ENCODE data around the gene CFAP126. TPM values are rescaled to one million over a fixed set of nuclear protein-coding genes. Genes with fewer than 3 reads are reported as not detected.

CFAP126 gene
- total and polyA plus RNA-seq, 2 donors from 2014 or later, result 2.5 to 3.4 TPM

DNA sequence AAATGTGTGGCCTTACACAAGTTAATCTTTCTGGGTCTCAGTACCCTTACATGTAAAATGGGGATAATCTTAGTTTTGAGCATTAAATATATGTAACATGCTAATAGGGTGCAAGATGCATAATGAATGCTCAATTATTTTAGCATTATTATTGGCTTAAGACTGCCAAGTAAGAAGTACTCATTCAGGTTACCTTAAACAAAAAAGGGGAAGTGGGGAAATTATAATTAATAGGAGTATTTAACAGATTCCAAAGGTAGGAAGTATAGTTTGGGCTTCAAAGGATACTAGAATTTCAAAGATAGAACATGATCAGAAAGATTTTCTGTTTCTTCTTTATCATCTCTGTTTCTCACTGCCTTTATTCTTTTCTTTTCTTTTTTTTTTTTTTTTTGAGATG is 5.8 kb upstream of the CFAP126 start:
- TF ChIP-seq, protein P1, sequence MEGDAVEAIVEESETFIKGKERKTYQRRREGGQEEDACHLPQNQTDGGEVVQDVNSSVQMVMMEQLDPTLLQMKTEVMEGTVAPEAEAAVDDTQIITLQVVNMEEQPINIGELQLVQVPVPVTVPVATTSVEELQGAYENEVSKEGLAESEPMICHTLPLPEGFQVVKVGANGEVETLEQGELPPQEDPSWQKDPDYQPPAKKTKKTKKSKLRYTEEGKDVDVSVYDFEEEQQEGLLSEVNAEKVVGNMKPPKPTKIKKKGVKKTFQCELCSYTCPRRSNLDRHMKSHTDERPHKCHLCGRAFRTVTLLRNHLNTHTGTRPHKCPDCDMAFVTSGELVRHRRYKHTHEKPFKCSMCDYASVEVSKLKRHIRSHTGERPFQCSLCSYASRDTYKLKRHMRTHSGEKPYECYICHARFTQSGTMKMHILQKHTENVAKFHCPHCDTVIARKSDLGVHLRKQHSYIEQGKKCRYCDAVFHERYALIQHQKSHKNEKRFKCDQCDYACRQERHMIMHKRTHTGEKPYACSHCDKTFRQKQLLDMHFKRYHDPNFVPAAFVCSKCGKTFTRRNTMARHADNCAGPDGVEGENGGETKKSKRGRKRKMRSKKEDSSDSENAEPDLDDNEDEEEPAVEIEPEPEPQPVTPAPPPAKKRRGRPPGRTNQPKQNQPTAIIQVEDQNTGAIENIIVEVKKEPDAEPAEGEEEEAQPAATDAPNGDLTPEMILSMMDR (IDR thresholded peaks at IDR 0.05; ENCODE audit: borderline replicate concordance, extremely low read depth, insufficient read depth), result no peak
- Histone ChIP-seq H3K36me3 (ENCODE audit: control insufficient read depth in 2 of 3, insufficient read depth in 3 of 3, low read length in 3 of 3) (no peaks in the 10 kb centered on the region), H3K27ac (ENCODE audit: low read depth in 2 of 2, low read length in 2 of 2) (no peak overlapping the region), H3K4me3 (ENCODE audit: low read length in 3 of 3) (no peak overlapping the region), H3K4me1 (ENCODE audit: control insufficient read depth in 2 of 3, insufficient read depth in 2 of 3, low read depth in 1 of 3, low read length in 3 of 3) (peaks cover 0 to 3% (median 0%) of the 10 kb centered on the region in 3 donors), H3K9ac (ENCODE audit: low read length in 3 of 3) (no peak overlapping the region), H3K9me3 (ENCODE audit: control insufficient read depth in 2 of 3, insufficient read depth in 1 of 3, low read length in 3 of 3) (no peaks in the 10 kb centered on the region), H3K27me3 (ENCODE audit: control insufficient read depth, insufficient read depth, low read length) (no peaks in the 10 kb centered on the region)
- intact Hi-C loops (cut with DNase I), result loop anchor here (10.0 kb wide), 1 partner anchor 159 kb away; the partner anchor contains the start of gene FCER1G
- DNase-seq (no peak), FAIRE-seq (no peak)

DNA sequence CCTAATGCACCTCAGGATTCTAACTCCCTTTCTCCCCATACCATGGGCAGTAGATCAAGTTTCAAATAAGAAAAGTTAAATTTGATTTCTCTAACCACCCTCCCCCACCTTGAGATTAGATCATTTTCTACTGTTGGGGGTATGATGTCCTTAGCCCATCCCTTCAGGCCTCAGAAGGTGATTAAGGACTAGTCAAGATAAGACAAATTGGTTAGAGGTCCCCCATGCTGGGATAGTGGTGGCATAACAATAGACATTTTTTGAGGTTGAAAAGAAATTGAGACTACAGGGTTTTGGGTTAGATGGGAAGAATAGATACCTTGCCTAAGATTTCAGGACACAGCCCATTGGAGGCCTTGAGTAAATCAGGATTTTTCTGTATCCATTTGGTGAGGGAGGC is 2.5 kb downstream of the CFAP126 start:
- FAIRE-seq (no peak), DNase-seq (no peak)
- Histone ChIP-seq H3K9ac (ENCODE audit: low read length in 3 of 3) (no peak overlapping the region), H3K27ac (ENCODE audit: low read depth in 2 of 2, low read length in 2 of 2) (no peak overlapping the region), H3K4me3 (ENCODE audit: low read length in 3 of 3) (no peak overlapping the region), H3K9me3 (ENCODE audit: control insufficient read depth in 2 of 3, insufficient read depth in 1 of 3, low read length in 3 of 3) (no peaks in the 10 kb centered on the region), H3K36me3 (ENCODE audit: control insufficient read depth in 2 of 3, insufficient read depth in 3 of 3, low read length in 3 of 3) (peaks cover 0 to 6% (median 4%) of the 10 kb centered on the region in 3 donors), H3K27me3 (ENCODE audit: control insufficient read depth, insufficient read depth, low read length) (no peaks in the 10 kb centered on the region), H3K4me1 (ENCODE audit: control insufficient read depth in 2 of 3, insufficient read depth in 2 of 3, low read depth in 1 of 3, low read length in 3 of 3) (peaks cover 0 to 9% (median 0%) of the 10 kb centered on the region in 3 donors)
- TF ChIP-seq, protein P1 (IDR thresholded peaks at IDR 0.05; ENCODE audit: borderline replicate concordance, extremely low read depth, insufficient read depth), result no peak
- intact Hi-C loops (cut with DNase I), result no loop called here

DNA sequence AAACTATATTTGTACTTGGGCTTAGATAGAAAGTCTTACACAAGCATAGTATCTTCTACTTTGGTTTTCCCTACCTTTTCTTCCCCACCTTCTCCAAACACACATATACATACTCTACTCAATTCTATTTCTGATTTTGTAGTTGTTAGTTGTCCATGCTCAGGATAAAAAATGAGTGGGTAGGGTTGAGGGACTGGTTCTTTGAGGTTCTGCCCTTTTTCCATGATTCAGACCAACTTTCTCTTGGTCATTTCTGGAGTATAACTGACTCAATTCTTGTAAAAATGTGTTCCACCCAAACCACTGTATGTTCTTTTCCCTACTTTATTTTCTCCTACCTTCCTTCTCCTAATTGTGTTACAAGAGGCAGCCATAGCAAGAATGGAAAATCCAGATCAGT is 3.3 kb downstream of the CFAP126 start:
- no peak overlapping the region for H3K9ac ChIP-seq (ENCODE audit: low read length in 3 of 3)
- no peak for FAIRE-seq
- intact Hi-C loops (cut with DNase I), result no loop called here

More for the DNA sequence above, 3.3 kb downstream of the CFAP126 start:
- DNase-seq, result no peak
- Histone ChIP-seq H3K9me3 (ENCODE audit: control insufficient read depth in 2 of 3, insufficient read depth in 1 of 3, low read length in 3 of 3) (no peaks in the 10 kb centered on the region), H3K4me1 (ENCODE audit: control insufficient read depth in 2 of 3, insufficient read depth in 2 of 3, low read depth in 1 of 3, low read length in 3 of 3) (peaks cover 0 to 9% (median 0%) of the 10 kb centered on the region in 3 donors), H3K4me3 (ENCODE audit: low read length in 3 of 3) (no peak overlapping the region), H3K27ac (ENCODE audit: low read depth in 2 of 2, low read length in 2 of 2) (no peak overlapping the region), H3K27me3 (ENCODE audit: control insufficient read depth, insufficient read depth, low read length) (no peaks in the 10 kb centered on the region), H3K36me3 (ENCODE audit: control insufficient read depth in 2 of 3, insufficient read depth in 3 of 3, low read length in 3 of 3) (peaks cover 0 to 6% (median 4%) of the 10 kb centered on the region in 3 donors)
- TF ChIP-seq, protein P1 (IDR thresholded peaks at IDR 0.05; ENCODE audit: borderline replicate concordance, extremely low read depth, insufficient read depth), result no peak

Measured in kidney (tissue), 14 donors.